ENCODE data around the gene NRG2.
A peak's percentile ranks its signal among the peaks of the same experiment; 100 is the strongest.

NRG2 gene

DNA sequence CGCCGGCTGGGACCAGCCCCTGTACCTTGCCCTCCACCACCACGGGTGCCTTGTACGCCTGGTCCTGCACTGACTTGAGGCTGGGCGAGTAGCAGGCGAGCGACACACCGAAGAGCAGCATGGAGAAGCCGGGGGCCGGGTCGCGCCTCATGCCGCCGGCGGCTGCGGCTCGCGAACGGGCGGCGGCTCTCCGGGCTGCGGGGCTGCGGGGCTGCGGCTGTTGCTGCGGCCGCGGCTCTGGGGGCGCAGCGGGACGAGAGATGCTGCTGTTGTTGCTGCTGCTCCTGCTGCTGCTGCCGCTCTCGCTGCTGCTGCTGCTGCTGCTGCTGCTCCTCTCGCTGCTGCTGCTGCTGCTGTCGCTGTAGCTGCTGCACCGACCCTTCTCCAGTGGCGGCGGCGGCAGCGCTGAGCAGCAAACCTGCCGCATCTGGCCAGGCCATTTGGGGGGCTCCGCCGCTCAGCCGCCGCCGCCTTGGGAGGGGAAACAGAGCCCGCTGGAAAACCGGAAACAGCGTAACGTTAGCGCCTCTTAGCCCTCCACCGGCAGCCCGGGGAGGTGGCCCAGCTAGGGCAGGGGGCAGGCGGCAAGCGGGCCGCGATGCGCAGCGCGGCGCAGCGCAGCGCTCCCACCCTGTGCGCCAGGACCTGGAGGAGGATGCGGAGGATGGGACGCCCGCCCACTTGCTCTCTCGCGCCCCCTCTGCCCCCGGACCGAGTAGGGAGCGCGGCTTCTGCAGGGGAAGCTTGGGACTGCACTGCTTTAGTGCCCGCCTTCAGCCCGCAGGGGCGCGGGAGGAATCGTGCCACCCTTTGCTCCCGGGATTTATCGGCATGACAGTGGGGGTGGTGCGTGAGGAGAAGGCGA lies at the start of gene NRG2:
Gene NRG2, minus strand, starts transcription at position 657 of the 865 bp plus-strand sequence.
- peak; percentile 29 for DNase-seq (ENCODE audit: low read depth)

DNA sequence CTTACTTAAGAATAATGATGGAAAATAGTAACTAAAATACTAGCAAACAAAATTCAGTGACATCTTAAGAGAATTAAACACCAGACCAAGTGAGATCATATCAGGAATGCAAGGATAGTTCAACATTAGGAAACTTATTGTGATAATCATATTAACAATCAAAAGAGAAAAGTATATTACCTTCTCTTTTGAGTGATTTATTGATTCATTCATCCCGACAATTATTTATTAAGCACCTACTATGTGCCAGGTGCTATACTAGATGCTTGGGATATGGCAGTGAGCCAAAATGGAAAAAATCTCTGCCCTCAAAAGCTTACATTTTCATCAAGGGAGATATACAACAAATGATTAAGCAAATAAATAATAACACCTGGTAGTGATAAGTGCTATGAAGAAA lies 47.2 kb upstream of the NRG2 start:
- no peak for DNase-seq (ENCODE audit: low read depth)

DNA sequence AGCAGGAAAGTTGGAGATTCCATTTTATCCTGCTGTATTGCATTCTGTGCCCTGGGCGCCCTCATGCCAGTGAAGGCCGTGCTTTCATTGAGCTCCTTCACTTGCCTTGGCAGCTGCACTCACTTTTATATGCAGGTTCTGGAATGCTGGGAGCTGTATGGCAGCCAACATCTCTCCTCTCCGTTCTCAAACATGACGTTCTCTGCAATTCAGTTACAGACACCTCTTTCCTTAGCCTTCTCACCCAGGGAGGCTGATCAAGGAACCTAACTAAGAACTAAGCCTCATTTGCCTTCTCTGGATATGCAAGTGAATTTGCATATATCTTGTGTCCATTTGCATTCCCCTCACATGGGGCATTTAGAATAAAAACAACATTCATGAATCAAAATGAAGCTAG lies 41.4 kb upstream of the NRG2 start:
- no peak for DNase-seq (ENCODE audit: low read depth)

DNA sequence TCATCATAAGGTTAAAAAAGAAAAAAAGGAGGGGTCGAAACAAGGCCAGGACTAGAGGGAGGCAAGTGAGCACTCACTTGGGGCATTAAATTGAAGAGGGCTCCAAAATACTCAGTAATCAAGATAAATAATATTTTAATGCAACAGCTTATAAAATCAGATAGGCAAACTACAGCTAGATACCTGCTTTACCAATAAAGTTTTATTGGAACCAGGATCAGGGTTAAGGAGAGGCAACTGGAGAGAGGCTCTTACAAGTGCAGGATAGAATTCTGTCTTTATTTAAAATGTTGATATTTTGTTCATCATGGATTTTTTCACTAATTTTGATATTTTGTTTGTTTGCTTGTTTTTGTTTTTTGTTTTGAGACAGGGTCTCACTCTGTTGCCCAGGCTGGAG lies 40.6 kb upstream of the NRG2 start:
- DNase-seq (ENCODE audit: low read depth): no peak

DNA sequence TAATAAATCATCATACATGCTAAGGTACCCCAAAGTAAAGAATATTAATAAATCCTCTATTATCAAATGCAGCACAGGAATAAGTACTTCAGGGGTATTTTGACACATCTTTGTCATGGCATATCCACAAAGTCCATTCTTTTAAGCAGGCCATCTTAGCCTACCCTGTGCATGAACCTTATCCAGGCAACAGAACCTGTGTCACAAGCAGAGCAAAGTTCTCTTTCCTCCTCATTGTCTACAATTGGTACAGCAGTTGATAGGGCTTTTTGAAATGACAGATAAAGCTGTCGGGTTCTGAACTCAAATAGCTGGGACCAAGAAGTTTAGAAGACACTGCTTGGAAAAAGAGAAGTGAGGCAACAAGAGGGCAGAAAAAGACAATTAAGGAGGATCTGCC lies 40.0 kb upstream of the NRG2 start:
- DNase-seq (ENCODE audit: low read depth): no peak

DNA sequence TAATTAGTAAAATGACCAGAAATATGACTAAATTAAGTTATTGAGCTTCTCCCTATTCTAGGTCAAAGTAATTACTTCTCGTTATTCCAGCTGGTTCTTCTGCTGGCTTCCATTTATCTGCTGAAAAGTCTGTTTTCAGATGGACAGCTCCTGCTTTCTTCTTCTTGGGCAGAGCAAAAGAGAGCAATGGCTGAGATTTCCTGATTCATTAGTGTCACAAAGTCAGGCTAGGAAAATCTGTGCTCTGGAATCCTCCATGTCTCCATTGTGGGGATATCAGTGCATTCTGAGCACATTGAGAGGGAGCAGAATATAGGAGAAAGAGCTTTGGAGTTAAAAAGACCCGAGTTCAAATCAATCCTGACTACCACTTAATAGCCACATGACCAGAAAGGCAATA lies 33.7 kb upstream of the NRG2 start:
- DNase-seq (ENCODE audit: low read depth): no peak

DNA sequence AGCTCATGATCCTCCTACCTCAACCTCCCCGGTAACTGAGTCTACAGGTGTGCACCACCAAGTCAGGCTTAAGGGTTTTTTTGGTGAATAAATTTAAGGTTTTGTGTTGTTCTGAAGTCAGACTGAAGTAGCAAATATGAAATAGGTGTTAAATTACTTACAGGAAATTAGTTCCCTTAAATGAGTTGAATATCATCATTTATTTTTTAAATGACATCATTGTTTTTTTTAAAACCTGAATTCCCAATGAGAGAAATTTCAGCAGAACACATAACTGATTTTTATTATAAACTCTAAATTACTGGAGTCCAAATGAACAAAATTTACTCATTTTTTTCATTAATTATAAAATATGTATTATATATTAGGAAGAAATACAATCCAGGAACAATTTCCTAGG lies 33.0 kb upstream of the NRG2 start:
- no peak for DNase-seq (ENCODE audit: low read depth)

DNA sequence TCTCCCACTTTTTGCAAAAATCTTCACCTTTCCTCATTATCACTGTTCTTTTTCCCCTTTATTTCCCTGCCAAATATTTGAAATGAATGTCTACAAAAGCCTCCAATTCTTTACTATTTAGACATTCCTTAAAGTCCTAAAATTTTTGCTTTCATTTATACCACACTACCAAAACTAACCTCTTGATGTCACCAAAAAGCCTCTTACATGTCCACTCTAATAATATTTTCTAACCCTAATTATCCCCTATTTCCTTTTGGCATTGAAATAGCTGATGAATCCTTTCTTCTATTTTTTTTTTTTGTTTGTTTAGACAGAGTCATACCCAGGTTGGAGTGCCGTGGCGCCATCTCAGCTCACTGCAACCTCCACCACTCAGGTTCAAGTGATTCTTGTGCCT lies 32.3 kb upstream of the NRG2 start:
- no peak for DNase-seq (ENCODE audit: low read depth)

DNA sequence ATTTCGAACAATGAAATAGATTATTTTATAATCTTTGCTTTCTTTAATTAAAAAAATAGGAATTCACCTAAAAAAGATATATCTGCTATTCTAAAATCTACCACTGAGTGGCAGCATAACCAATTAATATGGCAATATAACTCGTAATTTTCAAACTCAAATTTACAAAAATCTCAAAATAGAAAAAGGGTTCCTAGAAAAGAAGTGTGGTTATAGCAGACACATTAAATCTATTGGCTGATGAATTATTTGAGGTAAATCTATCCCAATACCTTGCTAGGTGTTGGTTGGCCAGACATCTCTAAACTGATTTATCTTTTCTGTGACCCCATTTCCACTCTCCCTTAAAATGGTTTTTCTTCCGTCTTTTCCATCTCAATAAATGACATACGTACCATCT lies 30.2 kb upstream of the NRG2 start:
- no peak for DNase-seq (ENCODE audit: low read depth)

DNA sequence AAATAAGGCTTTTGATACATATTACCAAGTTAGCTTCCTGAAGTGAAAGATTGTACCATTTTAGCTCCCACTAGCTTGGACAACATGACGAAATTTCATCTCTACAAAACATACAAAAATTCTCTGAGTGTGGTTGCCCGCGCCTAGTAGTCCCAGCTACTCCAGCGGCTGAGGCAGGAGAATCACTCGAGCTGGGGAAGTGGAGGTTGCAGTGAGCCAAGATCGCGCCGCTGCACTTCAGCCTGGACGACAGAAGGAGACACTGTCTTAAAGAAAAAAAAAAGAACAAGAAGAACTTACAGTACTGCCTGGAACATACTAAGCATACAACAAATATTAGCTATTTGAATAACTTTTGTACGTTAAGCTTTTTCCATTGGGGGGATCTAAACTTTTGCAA lies 29.7 kb upstream of the NRG2 start:
- DNase-seq (ENCODE audit: low read depth): no peak

DNA sequence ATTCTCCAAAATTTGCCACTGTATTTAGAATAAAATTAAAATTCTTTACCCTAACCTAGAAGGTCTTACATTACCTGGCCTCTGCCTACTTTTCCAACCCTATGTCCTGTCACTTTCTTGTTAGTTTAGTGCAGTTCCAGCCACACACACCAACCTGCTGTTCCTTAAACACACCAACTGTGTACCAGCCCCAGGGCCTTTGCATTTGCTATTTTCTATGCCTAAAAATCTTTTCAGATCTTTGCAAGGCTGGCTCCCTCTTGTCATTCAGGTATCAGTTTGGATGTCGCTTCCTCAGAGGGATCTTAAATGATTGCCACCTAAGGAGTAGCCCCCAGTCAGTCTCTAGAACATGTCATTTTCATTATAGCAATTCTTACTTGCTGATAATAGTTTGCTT lies 17.7 kb upstream of the NRG2 start:
- no peak for DNase-seq (ENCODE audit: low read depth)

DNA sequence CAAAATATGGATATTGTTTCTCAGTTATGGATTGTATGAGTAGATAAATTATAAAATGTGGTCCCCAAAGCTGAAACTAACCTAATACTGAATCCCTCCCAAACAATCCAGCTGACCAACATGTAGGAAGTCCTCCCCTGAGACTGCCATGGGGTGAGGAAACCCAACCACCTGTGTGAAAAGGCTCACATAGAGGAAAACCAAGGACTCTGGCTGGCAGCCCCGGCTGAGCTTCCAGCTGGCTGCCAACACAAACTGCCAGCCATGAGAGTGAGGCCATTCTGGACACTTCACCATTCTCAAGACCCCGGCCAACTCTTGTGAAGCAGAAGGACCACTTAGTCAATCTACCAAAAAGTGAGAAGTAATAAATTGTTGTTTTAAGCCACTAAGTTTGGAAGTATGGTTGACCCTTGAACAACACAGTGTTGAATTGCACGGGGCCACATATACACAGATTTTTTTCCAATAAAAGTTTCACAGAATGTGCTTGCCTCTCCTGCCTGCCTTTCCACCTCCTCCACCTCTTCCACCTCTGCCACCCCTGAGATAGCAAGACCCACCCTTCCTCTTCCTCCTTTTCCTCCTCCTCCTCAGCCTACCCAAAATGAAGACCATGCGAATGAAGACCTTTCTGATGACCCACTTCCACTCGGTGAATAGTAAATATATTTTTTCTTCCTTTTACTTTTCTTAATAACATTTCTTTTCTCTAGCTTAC lies 15.3 kb upstream of the NRG2 start:
- no peak for DNase-seq (ENCODE audit: low read depth)

DNA sequence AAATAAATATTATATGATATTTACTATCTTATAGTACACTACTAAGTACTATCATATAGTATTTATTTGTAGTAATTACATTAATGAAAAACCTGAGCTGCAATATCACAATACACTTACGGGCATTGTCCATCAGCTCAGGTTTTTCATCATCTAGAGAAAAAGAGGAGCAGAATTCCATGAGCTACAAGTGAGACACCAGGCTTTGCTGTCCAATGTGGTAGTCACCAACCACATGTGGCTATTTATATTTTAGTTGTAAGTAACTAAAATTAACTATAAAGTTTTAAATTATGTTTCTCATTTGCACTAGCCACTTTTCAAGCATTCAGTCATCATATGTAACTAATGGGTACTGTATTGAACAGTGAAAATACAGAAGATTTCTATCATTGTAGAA lies 13.8 kb upstream of the NRG2 start:
- DNase-seq (ENCODE audit: low read depth): no peak

DNA sequence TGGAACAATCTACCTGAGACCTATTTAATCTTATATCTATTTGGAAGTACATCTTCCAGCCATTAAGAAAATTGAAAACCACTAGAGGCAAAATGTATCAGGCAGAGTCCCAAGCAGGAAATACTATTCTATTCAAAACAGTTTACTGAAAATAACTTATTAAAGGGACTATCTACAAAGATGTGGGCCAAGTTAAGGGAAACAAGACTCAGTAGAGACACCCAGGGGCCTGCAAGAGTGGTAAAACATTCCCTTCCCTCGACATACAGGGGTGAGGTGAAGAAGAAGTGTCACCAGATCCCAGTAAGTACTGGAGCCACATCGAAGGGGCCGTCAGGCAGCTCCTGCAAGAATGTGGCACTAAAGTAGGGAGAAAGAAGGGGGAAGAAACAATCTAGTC lies 12.1 kb upstream of the NRG2 start:
- no peak for DNase-seq (ENCODE audit: low read depth)

DNA sequence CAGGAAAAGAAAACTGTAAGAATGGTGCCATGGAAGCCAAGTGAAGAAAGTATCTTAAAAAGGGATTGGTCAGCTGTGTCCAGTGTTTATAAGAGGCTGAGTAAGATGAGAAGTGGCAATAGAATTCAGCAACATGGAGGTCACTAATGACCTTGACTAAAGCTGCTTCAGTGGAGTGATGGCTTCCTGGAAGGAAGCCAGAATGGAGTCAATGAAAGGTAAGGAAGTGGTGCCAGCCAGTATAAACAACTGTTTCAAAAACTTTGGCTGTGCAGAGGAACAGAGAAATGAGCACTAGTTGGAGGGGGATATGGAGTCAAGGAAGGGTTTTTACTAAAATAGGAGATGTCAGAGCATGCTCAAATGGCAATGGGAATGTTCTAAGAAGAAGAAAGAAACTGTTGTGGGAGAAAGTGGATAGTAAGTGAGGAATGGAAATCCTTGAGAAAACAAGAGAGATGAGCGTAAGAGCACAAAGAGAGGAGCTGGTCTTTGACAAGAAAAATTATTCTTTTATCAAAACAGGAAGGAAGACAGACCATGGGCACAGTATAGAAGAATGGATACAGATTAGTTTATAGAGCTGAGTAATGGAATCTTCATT lies 11.1 kb upstream of the NRG2 start:
- no peak for DNase-seq (ENCODE audit: low read depth)

DNA sequence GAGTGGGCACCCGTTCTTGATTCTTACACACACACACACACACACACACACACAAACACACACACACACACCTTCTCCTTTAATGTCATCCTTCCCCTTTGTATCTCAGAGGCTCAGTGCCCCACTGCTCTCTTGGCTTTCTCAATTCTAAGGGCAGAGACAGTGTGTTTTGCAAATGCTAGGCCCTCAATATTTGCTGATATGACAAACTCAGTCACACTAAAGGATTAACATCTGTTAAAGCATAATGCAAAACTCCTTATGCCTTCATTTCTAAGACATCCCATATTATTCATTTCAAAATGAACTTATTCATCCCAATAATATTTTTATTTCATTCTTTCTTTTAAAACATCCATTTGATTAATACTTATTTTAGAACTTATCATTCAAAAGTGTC lies 8.9 kb upstream of the NRG2 start:
- DNase-seq (ENCODE audit: low read depth): no peak

DNA sequence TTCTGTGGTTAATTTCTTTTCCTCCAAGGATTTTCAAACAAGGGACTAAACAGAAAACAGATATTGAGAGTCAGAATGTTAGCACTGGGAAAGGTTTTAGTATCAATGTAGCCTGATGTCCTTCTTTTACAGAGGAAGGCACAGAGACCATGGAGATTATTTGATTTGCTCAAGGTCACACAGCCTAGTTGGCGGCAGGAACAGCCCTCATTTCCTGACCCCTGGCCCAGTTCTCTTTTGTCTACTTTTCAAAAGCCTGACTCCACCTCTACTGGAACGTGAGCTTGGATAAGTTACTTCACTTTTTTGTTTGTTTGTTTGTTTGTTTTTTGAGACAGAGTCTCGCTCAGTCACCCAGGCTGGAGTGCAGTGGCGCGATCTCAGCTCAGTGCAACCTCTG lies 6.6 kb upstream of the NRG2 start:
- no peak for DNase-seq (ENCODE audit: low read depth)

DNA sequence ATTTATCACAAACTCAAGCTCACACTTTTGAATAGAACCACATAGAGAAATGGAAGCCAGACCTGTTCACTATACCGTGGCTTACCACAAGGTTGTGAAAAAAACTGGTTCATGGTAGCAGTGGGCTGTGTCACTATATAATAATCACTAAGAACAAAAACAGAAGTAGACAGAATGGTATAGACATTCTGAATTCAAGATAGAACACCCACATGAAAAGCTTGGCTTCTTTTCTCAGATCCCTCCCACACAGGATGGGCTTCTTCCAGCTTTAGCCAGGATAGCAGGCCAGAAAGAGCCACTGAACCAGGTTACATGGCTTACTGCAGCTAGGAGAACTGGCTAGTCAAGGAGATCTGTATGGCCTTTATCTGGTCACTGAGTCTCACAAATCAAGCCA lies 6.1 kb upstream of the NRG2 start:
- no peak for DNase-seq (ENCODE audit: low read depth)

DNA sequence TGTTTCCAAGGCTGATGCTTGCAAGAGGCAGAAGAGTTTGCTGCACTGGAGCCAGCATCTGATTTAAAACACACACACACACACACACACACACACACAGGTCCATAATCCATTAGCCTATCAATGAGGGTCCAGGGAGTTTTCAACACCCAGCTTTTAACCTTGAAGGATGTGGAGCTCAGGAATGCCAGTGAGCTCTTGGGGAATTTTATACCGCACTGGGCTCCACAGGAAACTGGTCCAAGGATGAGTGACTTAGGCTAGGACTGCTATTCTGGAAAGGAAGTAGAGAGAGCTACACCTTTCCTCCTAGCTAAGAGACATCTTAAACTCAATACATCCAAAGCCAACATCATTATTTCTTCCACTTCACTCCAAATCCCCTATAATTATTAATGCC lies 942 bp upstream of the NRG2 start:
- no peak for DNase-seq (ENCODE audit: low read depth)

DNA sequence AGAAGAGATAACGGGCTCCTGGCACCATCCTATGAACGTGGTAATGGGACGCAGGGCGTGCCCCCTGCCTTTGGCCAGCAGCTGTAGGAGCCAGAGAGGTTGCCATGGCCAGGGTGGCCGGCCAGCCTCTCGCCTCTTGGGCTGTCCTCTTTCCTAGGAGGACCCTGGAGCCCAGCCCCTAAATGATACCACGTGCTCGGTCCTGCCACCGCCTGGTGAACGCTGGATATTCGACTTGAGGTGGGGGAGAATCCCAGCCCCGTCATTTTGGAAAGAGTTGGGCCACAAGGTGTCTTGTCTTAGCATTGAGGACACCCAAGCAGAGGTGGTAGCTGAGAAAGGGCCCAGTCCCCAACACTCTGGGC lies 391 bp upstream of the NRG2 start:
- peak; percentile 2 for DNase-seq (ENCODE audit: low read depth)

DNA sequence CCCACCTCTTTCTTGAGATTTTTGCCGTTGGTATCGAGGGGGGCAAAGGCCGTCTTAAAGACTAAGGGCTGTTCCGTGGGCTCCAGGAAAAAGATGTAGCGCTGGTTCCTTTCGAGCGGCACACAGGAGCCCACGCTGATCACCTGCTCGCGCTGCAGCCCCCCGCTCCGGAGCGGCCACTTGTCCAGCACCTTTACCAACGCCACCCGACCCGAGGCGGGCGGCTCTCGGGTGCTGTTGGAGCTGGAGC lies 781 bp downstream of the NRG2 start:
- DNase-seq (ENCODE audit: low read depth): no peak

DNA sequence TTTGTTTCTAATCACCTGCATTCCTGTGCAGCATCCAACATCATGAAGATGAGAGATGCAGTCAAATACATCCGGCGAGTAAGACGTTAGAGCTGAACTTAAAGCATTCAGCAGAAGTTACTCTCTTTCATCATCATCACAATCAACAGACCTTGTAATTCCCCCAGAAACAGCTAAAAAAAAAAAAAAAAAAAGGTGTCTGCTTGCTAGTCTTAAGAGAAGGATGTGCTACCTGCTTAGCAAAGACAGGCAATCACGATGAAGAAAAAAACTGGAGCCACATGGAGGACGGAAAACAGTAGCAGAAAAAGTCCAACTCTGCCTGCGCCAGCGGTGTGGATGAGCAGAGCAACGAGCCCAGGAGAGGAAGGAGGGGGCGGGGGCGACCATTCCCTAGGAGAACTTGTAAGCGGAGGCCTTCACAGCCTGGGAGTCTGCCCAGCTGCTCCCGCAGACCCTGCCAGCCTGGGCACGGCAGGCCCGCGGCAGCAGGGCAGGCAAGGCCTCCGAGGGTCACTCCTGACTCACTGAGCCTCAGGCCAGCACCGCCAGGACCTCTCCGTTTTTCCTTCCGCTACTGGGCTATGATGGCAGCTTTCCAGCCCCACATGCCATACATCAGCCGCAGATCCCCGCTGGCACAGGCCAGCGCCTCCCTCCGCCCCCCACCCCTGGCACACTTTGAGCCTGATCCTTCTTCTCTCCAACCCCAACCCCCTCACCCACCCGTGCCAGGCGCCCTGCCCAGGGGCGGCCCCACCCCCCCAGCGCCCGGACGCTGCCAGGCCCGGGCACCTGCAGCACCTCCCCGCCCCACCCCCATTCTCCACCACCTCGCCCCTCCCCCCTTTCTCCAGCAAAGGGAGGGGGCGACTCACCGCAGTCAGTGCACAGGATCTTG lies 1.4 kb downstream of the NRG2 start:
- DNase-seq (ENCODE audit: low read depth): no peak

DNA sequence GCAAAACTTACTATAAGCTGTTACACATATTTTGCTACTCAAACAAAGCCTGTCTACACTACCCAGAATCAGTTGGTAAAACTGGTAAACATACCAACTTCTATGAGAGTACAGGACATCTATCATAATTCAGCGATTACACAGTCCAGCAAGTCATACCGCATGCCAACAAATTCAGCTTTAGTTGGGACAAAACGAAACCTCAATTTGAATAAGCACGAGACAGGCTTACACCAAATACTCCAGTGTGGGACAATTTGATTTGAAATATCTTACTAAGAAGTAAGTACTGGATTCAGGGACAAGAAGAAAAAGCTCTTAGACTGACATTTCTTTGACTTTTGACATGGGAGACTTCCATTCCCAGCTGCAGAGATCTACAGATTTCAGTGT lies 2.0 kb downstream of the NRG2 start:
- no peak for DNase-seq (ENCODE audit: low read depth)

Data from activated T-cell treated with anti-CD3 and anti-CD28 coated beads for 48 hours (primary cell).